Measurements from ENCODE around the gene MYNN.

The MYNN gene

DNA sequence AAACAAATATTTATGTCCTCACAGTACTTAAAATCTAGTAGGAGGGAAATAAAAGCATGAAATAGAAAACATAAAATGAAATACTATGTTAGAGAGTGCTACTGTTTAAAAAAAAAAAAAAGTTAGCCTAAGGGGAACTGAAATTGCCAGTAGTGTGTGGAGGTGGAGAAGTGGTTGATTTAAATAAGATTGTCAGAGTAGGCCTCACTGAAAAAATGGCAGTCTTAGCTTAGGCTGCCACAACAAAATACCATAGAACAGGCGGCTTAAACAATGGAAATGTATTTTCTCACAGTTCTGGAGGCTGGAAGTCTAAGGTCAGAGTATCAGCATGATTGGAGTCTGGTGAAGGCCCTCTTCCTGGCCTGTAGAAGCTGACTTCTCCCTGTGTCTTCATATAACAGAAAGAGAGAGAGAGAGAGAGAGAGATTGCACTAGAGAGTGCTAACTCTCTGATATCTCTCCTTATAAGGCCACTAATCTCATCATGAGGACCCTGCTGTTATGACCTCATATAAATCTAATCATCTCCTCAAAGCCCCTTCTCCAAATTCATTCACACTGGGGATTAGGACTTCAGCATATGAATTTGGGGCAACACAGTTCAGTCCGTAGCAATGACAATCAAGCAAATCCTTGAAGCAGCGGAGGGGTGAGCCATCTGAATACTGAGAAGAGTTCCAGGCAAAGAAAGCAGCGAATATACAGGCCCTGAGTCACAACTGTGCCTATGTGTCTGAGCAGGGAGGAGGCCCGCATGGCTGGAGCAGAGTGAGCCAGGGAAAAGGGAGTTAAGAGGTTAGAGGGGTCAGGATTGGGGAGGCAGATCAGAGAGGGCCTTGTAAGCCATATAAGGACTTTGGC, 63.1 kb downstream of the MYNN start:
- CTCF ChIA-PET = no interaction called here
- TF ChIP-seq, protein P1, sequence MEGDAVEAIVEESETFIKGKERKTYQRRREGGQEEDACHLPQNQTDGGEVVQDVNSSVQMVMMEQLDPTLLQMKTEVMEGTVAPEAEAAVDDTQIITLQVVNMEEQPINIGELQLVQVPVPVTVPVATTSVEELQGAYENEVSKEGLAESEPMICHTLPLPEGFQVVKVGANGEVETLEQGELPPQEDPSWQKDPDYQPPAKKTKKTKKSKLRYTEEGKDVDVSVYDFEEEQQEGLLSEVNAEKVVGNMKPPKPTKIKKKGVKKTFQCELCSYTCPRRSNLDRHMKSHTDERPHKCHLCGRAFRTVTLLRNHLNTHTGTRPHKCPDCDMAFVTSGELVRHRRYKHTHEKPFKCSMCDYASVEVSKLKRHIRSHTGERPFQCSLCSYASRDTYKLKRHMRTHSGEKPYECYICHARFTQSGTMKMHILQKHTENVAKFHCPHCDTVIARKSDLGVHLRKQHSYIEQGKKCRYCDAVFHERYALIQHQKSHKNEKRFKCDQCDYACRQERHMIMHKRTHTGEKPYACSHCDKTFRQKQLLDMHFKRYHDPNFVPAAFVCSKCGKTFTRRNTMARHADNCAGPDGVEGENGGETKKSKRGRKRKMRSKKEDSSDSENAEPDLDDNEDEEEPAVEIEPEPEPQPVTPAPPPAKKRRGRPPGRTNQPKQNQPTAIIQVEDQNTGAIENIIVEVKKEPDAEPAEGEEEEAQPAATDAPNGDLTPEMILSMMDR (conservative IDR thresholded peaks at IDR 0.05; ENCODE audit: low read depth) = no peak
- no peak for DNase-seq (ENCODE audit: low spot score)
- POLR2A ChIA-PET (ENCODE audit: low non-redundant PET) = no interaction called here
- H3K27ac ChIP-seq = no peak overlapping the region

DNA sequence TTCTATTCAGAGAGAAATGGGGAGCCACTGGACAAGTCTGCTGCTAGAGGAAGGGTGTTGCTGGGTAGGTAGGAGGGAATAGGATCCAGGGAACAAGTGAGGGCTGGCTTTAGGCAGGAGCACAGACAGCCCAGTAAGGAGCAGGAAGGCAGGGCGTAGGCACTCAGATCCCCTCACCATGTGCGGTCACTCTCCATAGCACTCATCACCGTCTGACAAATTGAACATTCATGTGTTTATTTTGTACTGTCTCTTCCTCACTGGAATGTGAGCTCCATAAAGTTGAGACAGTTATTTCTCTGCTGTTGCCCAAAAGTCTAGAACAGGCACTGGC, 63.7 kb downstream of the MYNN start:
- H3K27ac ChIP-seq = no peak overlapping the region
- CTCF ChIA-PET = no interaction called here
- TF ChIP-seq, protein P1 (conservative IDR thresholded peaks at IDR 0.05; ENCODE audit: low read depth) = no peak
- POLR2A ChIA-PET (ENCODE audit: low non-redundant PET) = no interaction called here
- DNase-seq (ENCODE audit: low spot score) = no peak

DNA sequence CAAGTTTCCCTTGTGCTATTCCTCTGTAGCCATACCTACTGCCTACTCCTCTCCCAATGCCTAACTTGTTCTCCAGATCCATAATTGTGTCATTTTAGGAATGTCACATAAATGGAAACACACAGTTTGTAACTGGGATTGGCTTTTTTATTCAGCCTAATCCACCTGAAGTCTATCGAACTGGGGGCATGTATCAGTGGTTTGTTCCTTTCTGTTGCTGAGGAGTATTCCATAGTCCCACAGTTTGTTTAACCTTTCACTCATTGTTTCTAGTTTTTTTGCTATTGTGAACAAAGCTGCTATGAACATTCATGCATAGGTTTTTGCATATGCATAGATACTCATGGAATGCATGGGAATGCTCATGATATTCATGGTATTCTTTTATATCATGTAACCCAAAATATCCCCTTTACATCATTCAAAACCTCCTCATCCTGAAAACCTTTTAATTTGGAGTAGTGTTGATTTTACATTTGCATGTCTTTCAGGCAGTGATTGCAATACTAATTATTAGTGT, 65.4 kb downstream of the MYNN start:
- DNase-seq (ENCODE audit: low spot score) = no peak
- TF ChIP-seq, protein P1 (conservative IDR thresholded peaks at IDR 0.05; ENCODE audit: low read depth) = no peak
- ChIA-PET POLR2A (ENCODE audit: low non-redundant PET) (no interaction called here), CTCF (no interaction called here)
- H3K27ac ChIP-seq = no peak overlapping the region
